LNCaP clone FGC (cell line): ENCODE data around the gene TGM6.

ENCODE experiments used
- DNase-seq: peaks from one replicate; pipeline ENCODE4 v3.0.0-alpha.2; 2011; ENCODE audit warnings: low read depth
- H3K4me3 ChIP-seq: 2 replicates; pipeline ENCODE4 v1.5.1; 2011; ENCODE audit warnings: mild to moderate bottlenecking, low read depth, low read length, control low read depth
- TF ChIP-seq, protein P1 (sequence below): IDR thresholded peaks from 2 replicates; pipeline ENCODE4 v1.5.1; 2012; ENCODE audit warnings: mild to moderate bottlenecking; ENCODE audit not compliant: control insufficient read depth, insufficient read depth; ENCODE audit errors: extremely low read depth

The TGM6 gene

DNA sequence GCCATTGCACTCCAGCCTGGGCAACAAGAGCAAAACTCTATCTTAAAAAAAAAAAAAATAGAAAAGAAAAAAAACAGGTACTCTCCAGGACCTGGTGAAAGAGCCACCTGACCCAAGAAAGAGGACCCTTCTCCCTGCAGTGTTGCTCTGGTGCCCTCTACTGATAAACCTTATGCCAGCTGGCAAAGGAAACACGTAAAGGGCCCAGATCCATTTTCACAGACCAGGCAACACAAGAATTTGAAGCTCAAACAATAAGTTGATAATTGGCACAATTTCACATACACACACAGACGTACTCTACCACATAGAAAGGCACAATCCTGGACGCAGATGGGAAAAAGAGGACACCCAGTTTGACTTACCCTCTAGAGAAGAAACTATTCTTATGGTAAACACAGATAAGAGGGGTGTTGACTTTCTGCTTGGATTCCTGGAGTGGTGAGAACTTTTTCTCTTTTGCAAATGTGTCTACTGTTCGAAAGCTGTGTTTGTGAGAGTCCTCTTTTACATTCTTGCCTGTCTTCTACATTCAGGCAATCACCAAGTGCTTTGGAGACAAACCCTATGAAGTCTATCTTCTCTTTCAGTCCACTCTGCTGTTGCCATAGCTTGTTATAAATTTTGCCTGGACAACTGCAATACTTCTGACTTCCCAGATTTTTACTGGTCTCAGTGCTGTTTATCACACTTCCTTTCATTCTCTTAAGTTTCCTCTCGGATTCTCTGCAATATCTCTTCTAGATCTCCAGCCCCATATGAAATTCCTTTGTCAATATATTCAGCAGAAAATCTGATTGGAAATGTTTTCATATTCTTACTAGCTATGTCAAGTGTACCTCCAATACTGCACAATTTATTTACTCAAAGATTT lies 96.3 kb downstream of the TGM6 start:
- H3K4me3 ChIP-seq: no peak overlapping the region
- DNase-seq: no peak
- TF ChIP-seq, protein P1, sequence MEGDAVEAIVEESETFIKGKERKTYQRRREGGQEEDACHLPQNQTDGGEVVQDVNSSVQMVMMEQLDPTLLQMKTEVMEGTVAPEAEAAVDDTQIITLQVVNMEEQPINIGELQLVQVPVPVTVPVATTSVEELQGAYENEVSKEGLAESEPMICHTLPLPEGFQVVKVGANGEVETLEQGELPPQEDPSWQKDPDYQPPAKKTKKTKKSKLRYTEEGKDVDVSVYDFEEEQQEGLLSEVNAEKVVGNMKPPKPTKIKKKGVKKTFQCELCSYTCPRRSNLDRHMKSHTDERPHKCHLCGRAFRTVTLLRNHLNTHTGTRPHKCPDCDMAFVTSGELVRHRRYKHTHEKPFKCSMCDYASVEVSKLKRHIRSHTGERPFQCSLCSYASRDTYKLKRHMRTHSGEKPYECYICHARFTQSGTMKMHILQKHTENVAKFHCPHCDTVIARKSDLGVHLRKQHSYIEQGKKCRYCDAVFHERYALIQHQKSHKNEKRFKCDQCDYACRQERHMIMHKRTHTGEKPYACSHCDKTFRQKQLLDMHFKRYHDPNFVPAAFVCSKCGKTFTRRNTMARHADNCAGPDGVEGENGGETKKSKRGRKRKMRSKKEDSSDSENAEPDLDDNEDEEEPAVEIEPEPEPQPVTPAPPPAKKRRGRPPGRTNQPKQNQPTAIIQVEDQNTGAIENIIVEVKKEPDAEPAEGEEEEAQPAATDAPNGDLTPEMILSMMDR: peak; percentile 34

DNA sequence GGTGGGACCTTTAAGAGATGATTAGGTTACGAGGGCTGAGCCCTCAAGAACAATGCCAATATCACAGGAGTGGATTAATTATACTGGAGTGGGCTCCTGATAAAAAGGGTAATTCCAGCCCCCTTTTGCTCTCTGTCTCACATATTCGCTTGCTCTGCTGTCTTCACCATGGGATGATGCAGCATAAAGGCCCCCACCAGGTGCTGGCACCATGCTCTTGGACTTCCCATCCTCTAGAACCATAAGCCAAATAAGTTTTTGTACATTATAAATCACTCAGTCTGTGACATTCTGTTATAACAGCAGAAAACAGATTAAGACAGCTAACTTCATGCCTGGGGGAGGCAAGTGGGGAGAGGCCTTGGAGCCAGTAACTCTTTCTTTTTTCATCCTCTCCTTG lies 99.7 kb downstream of the TGM6 start:
- H3K4me3 ChIP-seq: no peak overlapping the region
- no peak for DNase-seq
- TF ChIP-seq, protein P1: no peak
